ENCODE results near the gene WDR3. TPM values are rescaled to one million over a fixed set of nuclear protein-coding genes. Genes with fewer than 3 reads are reported as not detected.

WDR3 gene
- total RNA-seq, 2 experiments from 2014 or later = 27.8 to 38.5 TPM

- H3K27me3 Mint-ChIP-seq = peaks cover 3% of the 10 kb centered on the region
- no peak overlapping the region for H3K27ac Mint-ChIP-seq
- H3K36me3 Mint-ChIP-seq = peaks cover 2% of the 10 kb centered on the region
- CTCF ChIA-PET = no interaction called here
- no peak overlapping the region for H3K4me3 Mint-ChIP-seq
- ATAC-seq = no peak
- no peaks in the 10 kb centered on the region for H3K9me3 Mint-ChIP-seq (ENCODE audit: low read depth)
- DNase-seq = no peak
- H3K4me1 Mint-ChIP-seq = no peaks in the 10 kb centered on the region
These were observed 38.3 kb downstream of the WDR3 start for GRCh38 chr1:117967881-117968280.

DNA sequence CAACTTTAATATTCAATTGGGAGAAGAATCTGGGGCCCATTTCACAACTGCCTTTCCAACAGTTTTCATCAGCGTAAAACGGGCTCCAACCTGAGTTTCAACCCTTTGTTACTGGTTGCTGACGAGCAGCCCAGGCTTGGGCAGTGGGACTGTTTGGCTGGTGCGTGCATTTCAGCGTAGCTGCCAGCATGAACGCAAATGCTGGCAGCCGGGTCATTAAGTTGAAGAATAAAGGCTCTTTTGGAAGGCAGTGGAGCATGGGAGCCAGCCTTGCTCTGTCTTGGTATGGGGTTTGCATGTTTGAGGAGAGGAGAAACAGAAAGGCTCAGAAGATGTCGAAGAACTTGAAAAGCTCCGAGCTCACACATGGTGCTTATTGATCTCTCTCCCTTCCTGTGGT is 40.7 kb downstream of the WDR3 start:
- DNase-seq (no peak), ATAC-seq (no peak)
- Mint-ChIP-seq H3K27me3 (peaks cover 9% of the 10 kb centered on the region), H3K9me3 (ENCODE audit: low read depth) (no peaks in the 10 kb centered on the region), H3K4me1 (no peaks in the 10 kb centered on the region), H3K4me3 (no peak overlapping the region), H3K27ac (no peak overlapping the region), H3K36me3 (no peaks in the 10 kb centered on the region)
- CTCF ChIA-PET = no interaction called here

DNA sequence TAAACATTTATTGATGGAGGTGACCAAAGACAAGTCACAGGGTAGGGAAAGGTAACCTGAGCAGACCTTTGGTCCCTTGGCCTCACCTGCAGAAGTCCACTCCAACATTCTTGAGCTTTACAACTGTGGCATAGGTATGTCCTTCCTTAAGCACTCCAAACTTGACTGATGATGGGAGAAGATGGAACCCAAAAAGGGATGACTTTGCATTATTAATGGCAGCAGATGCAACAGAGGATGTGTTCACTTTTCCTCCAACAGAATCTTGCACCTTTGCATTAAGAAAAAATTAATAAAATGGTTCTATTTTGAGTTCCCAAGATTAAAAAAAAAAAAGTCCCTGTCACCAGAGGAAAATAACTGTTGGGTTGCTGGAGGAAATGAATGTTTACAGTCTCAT is 42.2 kb downstream of the WDR3 start:
- CTCF ChIA-PET = no interaction called here
- ATAC-seq = no peak
- H3K27me3 Mint-ChIP-seq = peaks cover 9% of the 10 kb centered on the region

DNA sequence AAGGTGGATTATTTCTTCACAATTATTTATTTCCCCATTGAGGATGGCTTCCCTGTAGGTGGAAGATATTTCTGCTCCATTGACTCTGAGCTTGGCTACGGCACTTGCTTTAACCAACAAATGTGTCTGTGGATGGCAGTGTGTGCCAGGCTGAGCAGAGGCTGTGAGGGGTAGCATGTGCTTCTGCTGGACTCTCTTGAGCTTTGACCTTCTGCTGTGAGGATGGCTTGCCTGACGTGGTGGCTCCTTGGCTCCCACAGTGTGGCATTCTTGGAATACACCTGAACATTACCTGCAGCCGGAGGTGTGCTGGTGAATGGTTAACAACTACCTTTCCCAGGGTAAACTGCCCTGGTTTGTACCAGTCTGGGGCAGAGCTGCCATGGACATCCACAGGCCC is 46.8 kb downstream of the WDR3 start:
- DNase-seq (no peak), ATAC-seq (no peak)
- Mint-ChIP-seq H3K9me3 (ENCODE audit: low read depth) (no peaks in the 10 kb centered on the region), H3K27ac (no peak overlapping the region), H3K27me3 (peaks cover 9% of the 10 kb centered on the region), H3K4me1 (no peaks in the 10 kb centered on the region), H3K36me3 (no peaks in the 10 kb centered on the region), H3K4me3 (no peak overlapping the region)
- CTCF ChIA-PET = interaction anchor here (0.5 to 1.1 kb wide), 2 partner anchors 9 to 14 kb away, joined by 3 to 4 read pairs; no protein-coding TSS in a partner anchor

More for the DNA sequence above, 42.2 kb downstream of the WDR3 start:
- H3K4me1 Mint-ChIP-seq = no peaks in the 10 kb centered on the region
- no peaks in the 10 kb centered on the region for H3K9me3 Mint-ChIP-seq (ENCODE audit: low read depth)
- DNase-seq = no peak
- no peak overlapping the region for H3K27ac Mint-ChIP-seq
- no peak overlapping the region for H3K4me3 Mint-ChIP-seq
- H3K36me3 Mint-ChIP-seq = no peaks in the 10 kb centered on the region

GRCh38 chr1:117981455-117982192 is 52.1 kb downstream of the WDR3 start:
- no peaks in the 10 kb centered on the region for H3K36me3 Mint-ChIP-seq

GRCh38 chr1:117985239-117985638 is 55.7 kb downstream of the WDR3 start:
- Mint-ChIP-seq H3K36me3 (no peaks in the 10 kb centered on the region), H3K4me1 (no peaks in the 10 kb centered on the region), H3K9me3 (ENCODE audit: low read depth) (no peaks in the 10 kb centered on the region), H3K27me3 (peaks cover 11% of the 10 kb centered on the region), H3K27ac (no peak overlapping the region), H3K4me3 (no peak overlapping the region)
- CTCF ChIA-PET = no interaction called here
- no peak for DNase-seq
- ATAC-seq = no peak

More at GRCh38 chr1:117981455-117982192, 52.1 kb downstream of the WDR3 start:
- Mint-ChIP-seq H3K9me3 (ENCODE audit: low read depth) (no peaks in the 10 kb centered on the region), H3K27me3 (peaks cover 11% of the 10 kb centered on the region), H3K4me3 (no peak overlapping the region), H3K27ac (no peak overlapping the region), H3K4me1 (no peaks in the 10 kb centered on the region)
- ATAC-seq = no peak
- CTCF ChIA-PET = interaction anchor here (0.6 kb wide), 1 partner anchor 140 kb away, joined by 4 read pairs; no protein-coding TSS in a partner anchor
- DNase-seq = no peak

DNA sequence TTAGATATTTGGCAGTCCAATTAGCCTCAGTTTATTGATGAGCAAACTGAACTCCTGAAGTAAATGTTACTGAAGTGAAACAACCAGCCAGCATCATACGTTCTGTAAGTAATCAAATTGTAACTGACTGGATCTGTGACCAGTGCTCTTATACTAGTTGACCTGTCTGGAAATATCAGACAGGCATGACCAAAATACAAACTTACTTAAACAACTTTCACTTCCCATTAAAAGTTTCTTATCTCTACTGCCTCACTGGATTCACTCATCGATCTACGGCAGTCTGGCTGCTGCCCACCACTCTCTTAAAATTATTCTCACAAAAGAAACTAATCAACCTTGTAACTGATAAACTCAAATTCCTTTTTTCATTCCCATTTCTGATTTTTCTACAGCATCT is 56.4 kb downstream of the WDR3 start:
- CTCF ChIA-PET = no interaction called here
- no peaks in the 10 kb centered on the region for H3K36me3 Mint-ChIP-seq
- no peak overlapping the region for H3K27ac Mint-ChIP-seq
- ATAC-seq (no peak), DNase-seq (no peak)
- H3K27me3 Mint-ChIP-seq = peaks cover 11% of the 10 kb centered on the region
- no peak overlapping the region for H3K4me3 Mint-ChIP-seq
- H3K4me1 Mint-ChIP-seq = no peaks in the 10 kb centered on the region
- H3K9me3 Mint-ChIP-seq (ENCODE audit: low read depth) = no peaks in the 10 kb centered on the region

DNA sequence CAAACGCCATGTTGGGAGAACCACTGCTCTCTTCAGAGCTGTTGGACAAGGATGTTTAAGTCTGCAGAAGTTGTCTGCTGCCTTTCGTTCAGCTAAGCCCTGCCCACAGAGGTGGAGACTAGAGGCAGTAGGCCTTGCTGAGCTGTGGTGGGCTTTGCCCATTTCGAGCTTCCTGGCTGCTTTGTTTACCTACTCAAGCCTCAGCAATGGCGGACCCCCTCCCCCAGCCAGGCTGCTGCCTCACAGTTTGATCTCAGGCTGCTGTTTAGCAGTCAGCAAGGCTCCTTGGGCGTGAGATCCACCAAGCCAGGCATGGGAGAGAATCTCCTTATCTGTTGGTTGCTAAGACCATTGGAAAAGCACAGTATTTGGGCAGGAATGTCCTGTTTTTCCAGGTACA is 74.8 kb downstream of the WDR3 start:
- no peak for ATAC-seq

GRCh38 chr1:118007391-118007790 is 77.9 kb downstream of the WDR3 start:
- no peaks in the 10 kb centered on the region for H3K36me3 Mint-ChIP-seq
- ATAC-seq (no peak), DNase-seq (no peak)
- no peaks in the 10 kb centered on the region for H3K4me1 Mint-ChIP-seq
- H3K27me3 Mint-ChIP-seq = peaks cover 2% of the 10 kb centered on the region
- H3K9me3 Mint-ChIP-seq (ENCODE audit: low read depth) = no peaks in the 10 kb centered on the region
- no peak overlapping the region for H3K27ac Mint-ChIP-seq
- H3K4me3 Mint-ChIP-seq = no peak overlapping the region
- CTCF ChIA-PET = no interaction called here

More for the DNA sequence above, 74.8 kb downstream of the WDR3 start:
- Mint-ChIP-seq H3K9me3 (ENCODE audit: low read depth) (no peaks in the 10 kb centered on the region), H3K27ac (no peak overlapping the region), H3K36me3 (no peaks in the 10 kb centered on the region), H3K4me3 (no peak overlapping the region), H3K4me1 (no peaks in the 10 kb centered on the region), H3K27me3 (peaks cover 2% of the 10 kb centered on the region)
- CTCF ChIA-PET = no interaction called here
- DNase-seq = no peak

- CTCF ChIA-PET = no interaction called here
- ATAC-seq (no peak), DNase-seq (no peak)
- Mint-ChIP-seq H3K4me1 (no peaks in the 10 kb centered on the region), H3K9me3 (ENCODE audit: low read depth) (no peaks in the 10 kb centered on the region), H3K27me3 (peaks cover 2% of the 10 kb centered on the region), H3K36me3 (no peaks in the 10 kb centered on the region), H3K27ac (no peak overlapping the region), H3K4me3 (no peak overlapping the region)
These were observed 78.5 kb downstream of the WDR3 start for GRCh38 chr1:118008011-118008410.

DNA sequence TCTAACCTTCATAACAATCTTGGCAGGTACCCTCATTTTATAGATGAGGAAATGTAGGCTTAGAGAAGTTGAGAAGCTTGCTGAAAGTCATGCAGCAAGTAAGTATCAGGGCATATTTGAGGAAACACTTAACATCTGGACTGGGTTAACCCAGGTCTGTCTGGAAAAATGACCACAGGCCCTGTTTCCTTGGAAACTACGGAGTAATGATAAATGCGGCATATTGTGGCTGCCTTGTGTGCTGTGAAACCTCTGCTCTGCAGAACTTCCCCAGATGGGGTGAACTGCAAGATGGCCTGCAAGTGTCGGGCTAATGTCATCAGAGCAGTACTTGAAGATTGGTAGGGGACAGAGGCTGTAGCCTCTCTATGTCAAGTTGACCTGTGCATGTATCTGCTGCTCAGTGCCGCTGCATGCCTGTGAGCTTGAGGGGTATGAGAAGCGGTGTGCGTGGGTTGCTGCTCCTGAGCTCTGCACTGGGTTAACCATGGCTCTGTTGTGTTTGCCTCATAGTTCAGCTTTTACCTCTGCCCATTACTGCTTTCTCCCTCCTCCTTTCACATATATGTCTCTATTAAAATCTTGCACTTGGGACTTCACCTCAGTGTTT is 83.1 kb downstream of the WDR3 start:
- ATAC-seq = no peak
- Mint-ChIP-seq H3K4me3 (no peak overlapping the region), H3K36me3 (no peaks in the 10 kb centered on the region), H3K4me1 (no peaks in the 10 kb centered on the region), H3K9me3 (ENCODE audit: low read depth) (no peaks in the 10 kb centered on the region), H3K27ac (no peak overlapping the region), H3K27me3 (peaks cover 12% of the 10 kb centered on the region)
- CTCF ChIA-PET = no interaction called here
- DNase-seq = no peak

GRCh38 chr1:118013336-118013735 is 83.8 kb downstream of the WDR3 start:
- Mint-ChIP-seq H3K4me1 (no peaks in the 10 kb centered on the region), H3K9me3 (ENCODE audit: low read depth) (no peaks in the 10 kb centered on the region), H3K27me3 (peaks cover 12% of the 10 kb centered on the region), H3K4me3 (no peak overlapping the region), H3K27ac (no peak overlapping the region), H3K36me3 (no peaks in the 10 kb centered on the region)
- no peak for DNase-seq
- CTCF ChIA-PET = no interaction called here
- ATAC-seq = no peak

- peaks cover 12% of the 10 kb centered on the region for H3K27me3 Mint-ChIP-seq
- CTCF ChIA-PET = no interaction called here
- no peak overlapping the region for H3K27ac Mint-ChIP-seq
- DNase-seq (no peak), ATAC-seq (no peak)
- no peaks in the 10 kb centered on the region for H3K36me3 Mint-ChIP-seq
- H3K4me1 Mint-ChIP-seq = no peaks in the 10 kb centered on the region
- H3K4me3 Mint-ChIP-seq = no peak overlapping the region
- H3K9me3 Mint-ChIP-seq (ENCODE audit: low read depth) = no peaks in the 10 kb centered on the region
These were observed 84.4 kb downstream of the WDR3 start for GRCh38 chr1:118013938-118014337.
